Spleen (tissue), 11 donors: Measurements from ENCODE around the gene PDLIM4. TPM values are rescaled to one million over a fixed set of nuclear protein-coding genes. Genes with fewer than 3 reads are reported as not detected.

Source experiments
- DNase-seq: peaks from one replicate; pipeline ENCODE4 v3.0.0-alpha.2; 2020
- H3K27ac ChIP-seq, 8 donors: fragments of 200-600 bp; sonication (generic) in 7 of 8; 1 replicate in 4 of 8; 2 replicates in 4 of 8; pipeline versions ENCODE4 v1.5.0 to v1.8.0; 2016 to 2021; ENCODE audit warnings: inconsistent platforms in 4 of 8, mild to moderate bottlenecking in 4 of 8, moderate library complexity in 1 of 8
- H3K27me3 ChIP-seq, 7 donors: fragments of 200-600 bp; sonication (generic) in 6 of 7; replicated peaks in 1 of 7; 1 replicate in 4 of 7; 2 replicates in 3 of 7; pipeline versions ENCODE4 v1.5.0 to v1.8.0; 2016 to 2021; ENCODE audit warnings: inconsistent platforms in 3 of 7, mild to moderate bottlenecking in 1 of 7
- H3K36me3 ChIP-seq, 6 donors: fragments of 200-600 bp; sonication (generic) in 5 of 6; 1 replicate in 4 of 6; 2 replicates in 2 of 6; pipeline versions ENCODE4 v1.5.0 to v1.8.0; 2016 to 2021; ENCODE audit warnings: inconsistent platforms in 2 of 6
- H3K4me1 ChIP-seq, 6 donors: fragments of 200-600 bp; sonication (generic) in 5 of 6; 1 replicate in 3 of 6; 2 replicates in 3 of 6; pipeline versions ENCODE4 v1.5.0 to v1.8.0; 2016 to 2021; ENCODE audit warnings: inconsistent platforms in 3 of 6
- H3K4me3 ChIP-seq, 8 donors: fragments of 200-600 bp; sonication (generic) in 7 of 8; 1 replicate in 4 of 8; 2 replicates in 4 of 8; pipeline versions ENCODE4 v1.5.0 to v1.8.0; 2016 to 2021; ENCODE audit warnings: inconsistent platforms in 4 of 8, mild to moderate bottlenecking in 4 of 8, moderate library complexity in 2 of 8
- H3K9me3 ChIP-seq, 8 donors: fragments of 200-600 bp; sonication (generic) in 7 of 8; 1 replicate in 4 of 8; 2 replicates in 4 of 8; pipeline versions ENCODE4 v1.5.0 to v1.8.0; 2016 to 2021; ENCODE audit warnings: inconsistent platforms in 4 of 8
- CTCF ChIP-seq, 11 experiments: fragments of 200-600 bp in 7 of 11; fragments of 450-650 bp in 4 of 11; sonication (generic) in 4 of 11; IDR thresholded peaks in 8 of 11; conservative IDR thresholded peaks in 3 of 11; 1 replicate in 7 of 11; 2 replicates in 4 of 11; pipeline versions ENCODE4 v1.4.0 to v1.8.0; 2016 to 2021; ENCODE audit warnings: antibody characterized with exemption in 11 of 11, inconsistent platforms in 4 of 11, mild to moderate bottlenecking in 1 of 11
- POLR2A ChIP-seq, 3 donors: fragments of 450-650 bp; IDR thresholded peaks; one replicate each; pipeline ENCODE4 v1.5.1; 2017; ENCODE audit warnings: antibody characterized with exemption in 3 of 3, mild to moderate bottlenecking in 1 of 3
- POLR2AphosphoS5 ChIP-seq, 3 donors: sonication (generic); formaldehyde crosslinking; IDR thresholded peaks; one replicate each; pipeline ENCODE4 v1.5.1; 2017; ENCODE audit warnings: antibody characterized with exemption in 3 of 3
- WGBS, 5 donors: extraction: QIAGEN DNeasy Blood & Tissue Kit in 3 of 5; methylation state at CpG; one replicate each; pipeline versions ENCODE4 v1.1.5 to v1.1.7; 2013 to 2018; 5-methylcytosine and 5-hydroxymethylcytosine counted together
- intact Hi-C: fragments of 100-400 bp; cut with DNase I; formaldehyde crosslinking; loops from one replicate; pipeline ENCODE4 v1.15.0; 2023; ENCODE audit warnings: low total_unique reads
- polyA plus RNA-seq, 3 donors: library from polyadenylated mRNA; stranded (reverse); fragments of 200-250 nt; gene quantifications; one replicate each; pipeline ENCODE4 v1.2.1, GENCODE V29; 2013
- total RNA-seq, 7 donors: library from RNA; depleted of rRNA in 3 of 7; stranded (reverse); fragments of >200 nt in 3 of 7; fragmentation: NEBNext Ultra II Directional in 4 of 7; extraction: Animal tissue kit (Norgen Biotek cat#: 25700) in 4 of 7; gene quantifications; one replicate each; pipeline versions ENCODE4 v1.1.0 to v1.2.1, GENCODE V29; 2016 to 2021
- donor health status: healthy with polysubstance abuse.
- donor health status: DM: no; HTN: no; CAD: no; lungs with moderate emphysema.
- donor health status: DM: no; HTN: no; CAD: no.
- donor health status: Bipolar disorder and iron deficiency.
- donor health status: healthy.
- donor health status: DM: no; HTN: no; CAD: no.
- donor health status: DM: yes; HTN: yes; CAD: no.

Gene PDLIM4
- total and polyA plus RNA-seq, 10 donors: 3.5 to 17.4 (median 9.0) TPM

GRCh38 chr5:132256783-132257130, 739 bp upstream of the PDLIM4 start:
- H3K36me3 ChIP-seq: no peaks in the 10 kb centered on the region
- TF ChIP-seq POLR2A (IDR thresholded peaks at IDR 0.05) (no peak), POLR2AphosphoS5 (IDR thresholded peaks at IDR 0.05) (no peak), CTCF (IDR thresholded peaks at IDR 0.05 in 8 of 11, conservative IDR thresholded peaks at IDR 0.05 in 3 of 11) (no peak)
- DNase-seq: no peak
- H3K27me3 ChIP-seq: peaks cover 0 to 26% (median 14%) of the 10 kb centered on the region in 7 donors
- WGBS, 5 donors: 85 to 94% (median 92%) methylated on average over 6 of the region's 6 CpGs
- H3K27ac ChIP-seq: peak overlapping the region in 4 of 8 donors; percentile 60 to 77 (median 76)
- intact Hi-C loops: no loop called here
- no peaks in the 10 kb centered on the region for H3K9me3 ChIP-seq
- peak overlapping the region in 5 of 8 donors; percentile 2 to 63 (median 32) for H3K4me3 ChIP-seq
- H3K4me1 ChIP-seq: peaks cover 0 to 29% (median 8%) of the 10 kb centered on the region in 6 donors

- DNase-seq: peak; percentile 65
- H3K36me3 ChIP-seq: no peaks in the 10 kb centered on the region
- TF ChIP-seq POLR2A (IDR thresholded peaks at IDR 0.05) (no peak), POLR2AphosphoS5 (IDR thresholded peaks at IDR 0.05) (no peak), CTCF (IDR thresholded peaks at IDR 0.05 in 8 of 11, conservative IDR thresholded peaks at IDR 0.05 in 3 of 11) (no peak)
- intact Hi-C loops: no loop called here
- H3K4me1 ChIP-seq: peaks cover 0 to 29% (median 11%) of the 10 kb centered on the region in 6 donors
- H3K27ac ChIP-seq: peak overlapping the region in 7 of 8 donors; percentile 60 to 77 (median 74)
- 63 to 85% (median 70%) methylated on average over 14 to 19 of the region's 19 CpGs for WGBS, 5 donors
- peaks cover 0 to 26% (median 14%) of the 10 kb centered on the region in 7 donors for H3K27me3 ChIP-seq
- peak overlapping the region in 6 of 8 donors; percentile 17 to 63 (median 30) for H3K4me3 ChIP-seq
- H3K9me3 ChIP-seq: no peaks in the 10 kb centered on the region
Observed at GRCh38 chr5:132258102-132259068, 889 bp downstream of the PDLIM4 start.

GRCh38 chr5:132259069-132259851, 1.8 kb downstream of the PDLIM4 start:
- no peak for TF ChIP-seq CTCF (IDR thresholded peaks at IDR 0.05 in 8 of 11, conservative IDR thresholded peaks at IDR 0.05 in 3 of 11)
- peak; percentile 37 to 72 (median 67) for TF ChIP-seq POLR2AphosphoS5 (IDR thresholded peaks at IDR 0.05)
- peak overlapping the region in 5 of 8 donors; percentile 43 to 77 (median 75) for H3K27ac ChIP-seq
- 82 to 88% (median 85%) methylated on average over 15 to 24 of the region's 24 CpGs for whole genome bisulfite sequencing, 5 donors
- intact Hi-C loops: no loop called here
- H3K9me3 ChIP-seq: no peaks in the 10 kb centered on the region
- peak; percentile 73 for DNase-seq
- no peak overlapping the region for H3K4me3 ChIP-seq
- H3K27me3 ChIP-seq: peaks cover 0 to 26% (median 14%) of the 10 kb centered on the region in 7 donors
- peaks cover 0 to 29% (median 15%) of the 10 kb centered on the region in 6 donors for H3K4me1 ChIP-seq
- no peaks in the 10 kb centered on the region for H3K36me3 ChIP-seq
